ENCODE results near the gene IGSF21.

DNA sequence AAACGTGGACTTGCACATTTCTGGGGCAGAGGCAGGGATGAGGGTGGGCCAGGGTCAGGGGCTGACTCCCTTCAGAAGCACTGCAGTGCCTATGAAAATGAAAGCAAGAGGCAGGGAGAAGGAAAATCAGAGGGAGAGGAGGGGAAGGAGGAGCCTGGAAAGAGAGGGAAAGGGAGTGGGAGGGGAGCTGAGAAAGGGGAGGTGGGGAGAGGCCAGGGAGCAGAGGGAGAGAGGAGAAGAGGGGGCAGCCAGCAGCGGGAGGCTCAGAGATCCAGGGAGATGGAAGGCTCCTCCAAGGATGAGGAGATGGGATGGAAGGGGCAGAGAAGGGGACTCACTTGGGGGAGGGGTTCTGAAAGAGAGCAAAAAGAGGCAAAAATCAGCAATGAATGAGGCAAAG lies 276.9 kb downstream of the IGSF21 start:
- TF ChIP-seq ZBTB21 (CRISPR knock-in tag; IDR thresholded peaks at IDR 0.05; ENCODE audit: borderline replicate concordance) = no peak
- no peak for TF ChIP-seq ZNF671 (CRISPR knock-in tag; IDR thresholded peaks at IDR 0.05)
- TF ChIP-seq CTCF (IDR thresholded peaks at IDR 0.05) = no peak
- no peak for TF ChIP-seq CBFB (CRISPR knock-in tag; IDR thresholded peaks at IDR 0.05; ENCODE audit: low read depth)

Data from WTC11 (cell line).